Neural cell (in vitro differentiated cells): Measurements from ENCODE around the gene TACC2. TPM values are rescaled to one million over a fixed set of nuclear protein-coding genes. Genes with fewer than 3 reads are reported as not detected.

Experiments
- H2AFZ ChIP-seq: fragments of 200-600, 300-800 bp; sonication (generic), shearing (Covaris generic); 2 replicates; pipeline ENCODE4 v1.6.0; 2014; ENCODE audit warnings: low read depth, mild to moderate bottlenecking, antibody characterized with exemption, low read length, moderate library complexity
- H3F3A ChIP-seq: fragments of 200-600 bp; shearing (Covaris generic); 2 replicates; pipeline ENCODE4 v1.6.1; 2016; ENCODE audit warnings: mild to moderate bottlenecking, moderate library complexity, mixed read lengths, antibody characterized with exemption, low read length; ENCODE audit not compliant: insufficient read depth, poor library complexity, severe bottlenecking
- H3K27ac ChIP-seq: fragments of 200-600, 300-800 bp; sonication (generic), shearing (Covaris generic); 2 replicates; pipeline ENCODE4 v1.5.1; 2014; ENCODE audit warnings: mild to moderate bottlenecking, low read length, moderate library complexity
- H3K27me3 ChIP-seq: fragments of 300-800, 200-600 bp; sonication (generic), shearing (Covaris generic); 2 replicates; pipeline ENCODE4 v1.6.0; 2014; ENCODE audit warnings: mild to moderate bottlenecking, low read depth, low read length, moderate library complexity; ENCODE audit not compliant: insufficient read depth
- H3K36me3 ChIP-seq: fragments of 300-800, 200-600 bp; sonication (generic), shearing (Covaris generic); 2 replicates; pipeline ENCODE4 v1.5.1; 2014; ENCODE audit warnings: mild to moderate bottlenecking, antibody characterized with exemption, low read length, moderate library complexity; ENCODE audit not compliant: insufficient read depth
- H3K4me2 ChIP-seq: fragments of 300-800, 200-600 bp; sonication (generic), shearing (Covaris generic); 2 replicates; pipeline ENCODE4 v1.6.0; 2014; ENCODE audit warnings: mild to moderate bottlenecking, low read length
- H3K4me3 ChIP-seq: fragments of 300-800, 200-600 bp; sonication (generic), shearing (Covaris generic); 2 replicates; pipeline ENCODE4 v1.5.1; 2014; ENCODE audit warnings: mild to moderate bottlenecking, low read length, moderate library complexity
- H3K79me2 ChIP-seq: fragments of 200-600 bp; shearing (Covaris generic); replicated peaks from 2 replicates; pipeline ENCODE4 v1.6.0; 2014; ENCODE audit warnings: mild to moderate bottlenecking, low read length, moderate library complexity; ENCODE audit not compliant: insufficient read depth
- H3K9ac ChIP-seq: fragments of 300-800, 200-600 bp; sonication (generic), shearing (Covaris generic); 2 replicates; pipeline ENCODE4 v1.6.1; 2016; ENCODE audit warnings: mild to moderate bottlenecking, low read length, mixed read lengths
- H3K9me2 ChIP-seq: fragments of 200-600 bp; shearing (Covaris generic); 2 replicates; pipeline ENCODE4 v1.6.1; 2016; ENCODE audit warnings: mild to moderate bottlenecking, low read length, mixed read lengths; ENCODE audit not compliant: insufficient read depth
- H3K9me3 ChIP-seq: fragments of 200-600, 300-800 bp; sonication (generic), shearing (Covaris generic); 2 replicates; pipeline ENCODE4 v1.6.1; 2016; ENCODE audit warnings: mild to moderate bottlenecking, mixed run types, low read length, moderate library complexity, mixed read lengths
- H4K20me1 ChIP-seq: fragments of 200-600 bp; shearing (Covaris generic); 2 replicates; pipeline ENCODE4 v1.6.1; 2016; ENCODE audit warnings: mild to moderate bottlenecking, mixed run types; ENCODE audit not compliant: insufficient read depth
- EP300 ChIP-seq: fragments of 450-650 bp; conservative IDR thresholded peaks from 2 replicates; pipeline ENCODE4 v1.6.1; 2014; ENCODE audit warnings: antibody characterized with exemption, mild to moderate bottlenecking, moderate library complexity; ENCODE audit not compliant: poor library complexity, severe bottlenecking
- EZH2 ChIP-seq: fragments of 200-600, 300-800 bp; shearing (Covaris generic), sonication (generic); IDR thresholded peaks from 2 replicates; pipeline ENCODE4 v1.6.1; 2014; ENCODE audit warnings: antibody characterized with exemption, low read length, borderline replicate concordance, mild to moderate bottlenecking; ENCODE audit not compliant: insufficient read depth, poor library complexity, severe bottlenecking
- MXI1 ChIP-seq: fragments of 450-650 bp; conservative IDR thresholded peaks from 2 replicates; pipeline ENCODE4 v1.6.1; 2014; ENCODE audit warnings: antibody characterized with exemption, mild to moderate bottlenecking; ENCODE audit not compliant: poor library complexity, severe bottlenecking
- POLR2AphosphoS5 ChIP-seq: IDR thresholded peaks from 2 replicates; pipeline ENCODE4 v1.6.1; 2012
- RAD21 ChIP-seq: fragments of 450-650 bp; conservative IDR thresholded peaks from 2 replicates; pipeline ENCODE4 v1.6.1; 2014; ENCODE audit warnings: antibody characterized with exemption, mild to moderate bottlenecking, moderate library complexity
- SMC3 ChIP-seq: fragments of 450-650 bp; conservative IDR thresholded peaks from 2 replicates; pipeline ENCODE4 v1.6.1; 2014; ENCODE audit warnings: antibody characterized with exemption, mild to moderate bottlenecking, moderate library complexity; ENCODE audit not compliant: poor library complexity
- TAF1 ChIP-seq: IDR thresholded peaks from 2 replicates; pipeline ENCODE4 v1.6.1; 2012; ENCODE audit warnings: low read depth
- polyA plus RNA-seq: library from polyadenylated mRNA; depleted of rRNA; stranded (reverse); fragments of >200 nt; gene quantifications from 2 replicates; pipeline ENCODE4 v1.2.3, GENCODE V29; 2014
- TF ChIP-seq, protein P1 (sequence below): fragments of 450-650 bp; IDR thresholded peaks from 2 replicates; pipeline ENCODE4 v1.5.1; 2014; ENCODE audit warnings: antibody characterized with exemption, mild to moderate bottlenecking, moderate library complexity; ENCODE audit not compliant: poor library complexity, severe bottlenecking
- TF ChIP-seq, protein P2 (sequence below): IDR thresholded peaks from 2 replicates; pipeline ENCODE4 v1.6.1; 2012; ENCODE audit warnings: borderline replicate concordance

The TACC2 gene
- polyA plus RNA-seq, 1 donor from 2014 or later: 17.6 TPM

DNA sequence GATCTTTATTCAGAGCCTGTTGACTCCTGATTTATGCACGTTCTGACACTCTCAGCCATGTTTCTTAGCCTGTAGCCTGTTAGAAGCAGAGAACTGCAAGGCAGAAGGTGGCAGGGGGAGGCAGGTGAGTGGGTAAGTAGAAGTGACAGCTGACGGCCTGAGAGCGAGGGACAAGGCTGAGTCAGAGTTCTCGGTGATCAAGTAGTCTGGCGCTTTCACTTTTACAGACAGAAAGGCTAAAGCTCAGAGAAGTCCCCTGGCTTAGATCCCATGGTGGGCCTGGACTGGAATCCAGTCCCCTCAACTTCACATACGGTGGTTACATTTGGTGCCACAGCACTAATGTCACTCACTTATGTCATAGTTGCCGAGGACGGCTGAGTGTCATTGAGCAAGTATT is 139.0 kb downstream of the TACC2 start:
- Histone ChIP-seq H3K9me2 (no peaks in the 10 kb centered on the region), H3K27me3 (no peaks in the 10 kb centered on the region), H4K20me1 (no peaks in the 10 kb centered on the region), H3K36me3 (no peaks in the 10 kb centered on the region), H3K27ac (no peak overlapping the region), H3K79me2 (no peaks in the 10 kb centered on the region), H3K4me2 (no peak overlapping the region), H3F3A (no peaks in the 10 kb centered on the region), H3K9me3 (no peaks in the 10 kb centered on the region), H3K9ac (no peak overlapping the region), H3K4me3 (no peak overlapping the region), H2AFZ (no peak overlapping the region)
- TF ChIP-seq MXI1 (no peak), POLR2AphosphoS5 (no peak), RAD21 (no peak), SMC3 (no peak), TAF1 (no peak), EZH2 (no peak), EP300 (no peak)
- TF ChIP-seq, protein P1, sequence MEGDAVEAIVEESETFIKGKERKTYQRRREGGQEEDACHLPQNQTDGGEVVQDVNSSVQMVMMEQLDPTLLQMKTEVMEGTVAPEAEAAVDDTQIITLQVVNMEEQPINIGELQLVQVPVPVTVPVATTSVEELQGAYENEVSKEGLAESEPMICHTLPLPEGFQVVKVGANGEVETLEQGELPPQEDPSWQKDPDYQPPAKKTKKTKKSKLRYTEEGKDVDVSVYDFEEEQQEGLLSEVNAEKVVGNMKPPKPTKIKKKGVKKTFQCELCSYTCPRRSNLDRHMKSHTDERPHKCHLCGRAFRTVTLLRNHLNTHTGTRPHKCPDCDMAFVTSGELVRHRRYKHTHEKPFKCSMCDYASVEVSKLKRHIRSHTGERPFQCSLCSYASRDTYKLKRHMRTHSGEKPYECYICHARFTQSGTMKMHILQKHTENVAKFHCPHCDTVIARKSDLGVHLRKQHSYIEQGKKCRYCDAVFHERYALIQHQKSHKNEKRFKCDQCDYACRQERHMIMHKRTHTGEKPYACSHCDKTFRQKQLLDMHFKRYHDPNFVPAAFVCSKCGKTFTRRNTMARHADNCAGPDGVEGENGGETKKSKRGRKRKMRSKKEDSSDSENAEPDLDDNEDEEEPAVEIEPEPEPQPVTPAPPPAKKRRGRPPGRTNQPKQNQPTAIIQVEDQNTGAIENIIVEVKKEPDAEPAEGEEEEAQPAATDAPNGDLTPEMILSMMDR: no peak

DNA sequence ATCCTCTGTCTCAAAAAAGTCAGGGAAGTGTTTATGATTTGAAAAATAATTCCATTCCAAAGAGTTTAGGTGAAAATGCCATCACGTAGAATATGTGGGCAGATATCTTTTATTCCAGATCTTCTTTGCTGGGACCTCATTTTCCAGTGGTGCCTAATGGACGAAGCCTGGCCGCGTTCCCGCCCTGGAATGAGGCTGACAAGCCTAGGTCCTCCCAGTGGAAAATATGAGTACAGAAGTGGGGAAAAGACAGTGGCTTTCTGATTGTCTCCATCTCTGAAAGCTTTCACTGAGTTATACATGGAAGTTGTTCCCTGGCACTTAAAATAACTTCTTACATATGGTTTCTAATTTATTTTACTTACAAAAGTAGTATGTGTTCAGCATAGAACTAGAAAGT is 139.4 kb downstream of the TACC2 start:
- Histone ChIP-seq H3K79me2 (no peaks in the 10 kb centered on the region), H3F3A (no peaks in the 10 kb centered on the region), H3K27me3 (no peaks in the 10 kb centered on the region), H3K9me3 (no peaks in the 10 kb centered on the region), H2AFZ (no peak overlapping the region), H3K4me3 (no peak overlapping the region), H3K9me2 (no peaks in the 10 kb centered on the region), H3K4me2 (no peak overlapping the region), H3K9ac (no peak overlapping the region), H3K36me3 (no peaks in the 10 kb centered on the region), H4K20me1 (no peaks in the 10 kb centered on the region), H3K27ac (no peak overlapping the region)
- TF ChIP-seq EP300 (no peak), RAD21 (no peak), POLR2AphosphoS5 (no peak), EZH2 (no peak), TAF1 (no peak), SMC3 (no peak), MXI1 (no peak)
- TF ChIP-seq, protein P2, sequence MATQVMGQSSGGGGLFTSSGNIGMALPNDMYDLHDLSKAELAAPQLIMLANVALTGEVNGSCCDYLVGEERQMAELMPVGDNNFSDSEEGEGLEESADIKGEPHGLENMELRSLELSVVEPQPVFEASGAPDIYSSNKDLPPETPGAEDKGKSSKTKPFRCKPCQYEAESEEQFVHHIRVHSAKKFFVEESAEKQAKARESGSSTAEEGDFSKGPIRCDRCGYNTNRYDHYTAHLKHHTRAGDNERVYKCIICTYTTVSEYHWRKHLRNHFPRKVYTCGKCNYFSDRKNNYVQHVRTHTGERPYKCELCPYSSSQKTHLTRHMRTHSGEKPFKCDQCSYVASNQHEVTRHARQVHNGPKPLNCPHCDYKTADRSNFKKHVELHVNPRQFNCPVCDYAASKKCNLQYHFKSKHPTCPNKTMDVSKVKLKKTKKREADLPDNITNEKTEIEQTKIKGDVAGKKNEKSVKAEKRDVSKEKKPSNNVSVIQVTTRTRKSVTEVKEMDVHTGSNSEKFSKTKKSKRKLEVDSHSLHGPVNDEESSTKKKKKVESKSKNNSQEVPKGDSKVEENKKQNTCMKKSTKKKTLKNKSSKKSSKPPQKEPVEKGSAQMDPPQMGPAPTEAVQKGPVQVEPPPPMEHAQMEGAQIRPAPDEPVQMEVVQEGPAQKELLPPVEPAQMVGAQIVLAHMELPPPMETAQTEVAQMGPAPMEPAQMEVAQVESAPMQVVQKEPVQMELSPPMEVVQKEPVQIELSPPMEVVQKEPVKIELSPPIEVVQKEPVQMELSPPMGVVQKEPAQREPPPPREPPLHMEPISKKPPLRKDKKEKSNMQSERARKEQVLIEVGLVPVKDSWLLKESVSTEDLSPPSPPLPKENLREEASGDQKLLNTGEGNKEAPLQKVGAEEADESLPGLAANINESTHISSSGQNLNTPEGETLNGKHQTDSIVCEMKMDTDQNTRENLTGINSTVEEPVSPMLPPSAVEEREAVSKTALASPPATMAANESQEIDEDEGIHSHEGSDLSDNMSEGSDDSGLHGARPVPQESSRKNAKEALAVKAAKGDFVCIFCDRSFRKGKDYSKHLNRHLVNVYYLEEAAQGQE: no peak
- TF ChIP-seq, protein P1: no peak
